Left kidney (tissue), 8 donors: ENCODE measurements around the gene TAF6. TPM values are rescaled to one million over a fixed set of nuclear protein-coding genes. Genes with fewer than 3 reads are reported as not detected.

Experiments used
- DNase-seq: peaks from one replicate; pipeline ENCODE4 v3.0.0-alpha.2; 2013
- long read RNA-seq, 8 donors: transcript quantifications; one replicate each; lab custom pipeline, GENCODE V29; 2026
- polyA plus RNA-seq: library from polyadenylated mRNA; unstranded; fragments of 120-200 nt; gene quantifications from one replicate; pipeline ENCODE4 v1.2.1, GENCODE V29; 2013; ENCODE audit not compliant: insufficient read length

The TAF6 gene
- polyA plus RNA-seq = 67.9 TPM
- long read RNA-seq, donor 1, transcript TAF6-211 (15 exons, 2,464 nt) = major isoform, 5 of 7 reads
- long read RNA-seq, donor 1, partial matches to known transcripts = 0 of 7 reads
- long read RNA-seq, donor 1, other reads (novel, unspliced or antisense) = 0 of 7 reads
- long read RNA-seq, donor 2, transcript TAF6-211 (15 exons, 2,464 nt) = major isoform, 6 of 12 reads
- long read RNA-seq, donor 2, transcript TAF6-209 (15 exons, 2,297 nt) = minor isoform, 5 of 12 reads
- long read RNA-seq, donor 2, partial matches to known transcripts = 0 of 12 reads
- long read RNA-seq, donor 2, other reads (novel, unspliced or antisense) = 0 of 12 reads
- long read RNA-seq, donor 3, partial matches to known transcripts = 0 of 6 reads
- long read RNA-seq, donor 3, other reads (novel, unspliced or antisense) = 0 of 6 reads
- long read RNA-seq, donor 4 = 0 reads
- long read RNA-seq, donor 5, transcript TAF6-211 (15 exons, 2,464 nt) = major isoform, 9 of 12 reads
- long read RNA-seq, donor 5, partial matches to known transcripts = 0 of 12 reads
- long read RNA-seq, donor 5, other reads (novel, unspliced or antisense) = 0 of 12 reads
- long read RNA-seq, donor 6, transcript TAF6-211 (15 exons, 2,464 nt) = major isoform, 12 of 14 reads
- long read RNA-seq, donor 6, partial matches to known transcripts = 0 of 14 reads
- long read RNA-seq, donor 6, other reads (novel, unspliced or antisense) = 0 of 14 reads
- long read RNA-seq, donor 7, transcript TAF6-211 (15 exons, 2,464 nt) = major isoform, 13 of 33 reads
- long read RNA-seq, donor 7, partial matches to known transcripts = 16 of 33 reads
- long read RNA-seq, donor 7, other reads (novel, unspliced or antisense) = 0 of 33 reads
- long read RNA-seq, donor 8, partial matches to known transcripts = 0 of 2 reads
- long read RNA-seq, donor 8, other reads (novel, unspliced or antisense) = 0 of 2 reads

- peak; percentile 95 for DNase-seq
These were observed at the start of gene TAF6, which contains the start of gene CNPY4 for GRCh38 chr7:100119072-100119969. Gene TAF6, minus strand, starts transcription at chr7:100119358. Its CDS starts 5,149 bp downstream, at chr7:100114209. Gene CNPY4, plus strand, starts transcription at chr7:100119634. Its CDS starts 111 bp downstream, at chr7:100119745.

GRCh38 chr7:100167912-100168323 is 48.8 kb upstream of the TAF6 start:
- DNase-seq = no peak

DNA sequence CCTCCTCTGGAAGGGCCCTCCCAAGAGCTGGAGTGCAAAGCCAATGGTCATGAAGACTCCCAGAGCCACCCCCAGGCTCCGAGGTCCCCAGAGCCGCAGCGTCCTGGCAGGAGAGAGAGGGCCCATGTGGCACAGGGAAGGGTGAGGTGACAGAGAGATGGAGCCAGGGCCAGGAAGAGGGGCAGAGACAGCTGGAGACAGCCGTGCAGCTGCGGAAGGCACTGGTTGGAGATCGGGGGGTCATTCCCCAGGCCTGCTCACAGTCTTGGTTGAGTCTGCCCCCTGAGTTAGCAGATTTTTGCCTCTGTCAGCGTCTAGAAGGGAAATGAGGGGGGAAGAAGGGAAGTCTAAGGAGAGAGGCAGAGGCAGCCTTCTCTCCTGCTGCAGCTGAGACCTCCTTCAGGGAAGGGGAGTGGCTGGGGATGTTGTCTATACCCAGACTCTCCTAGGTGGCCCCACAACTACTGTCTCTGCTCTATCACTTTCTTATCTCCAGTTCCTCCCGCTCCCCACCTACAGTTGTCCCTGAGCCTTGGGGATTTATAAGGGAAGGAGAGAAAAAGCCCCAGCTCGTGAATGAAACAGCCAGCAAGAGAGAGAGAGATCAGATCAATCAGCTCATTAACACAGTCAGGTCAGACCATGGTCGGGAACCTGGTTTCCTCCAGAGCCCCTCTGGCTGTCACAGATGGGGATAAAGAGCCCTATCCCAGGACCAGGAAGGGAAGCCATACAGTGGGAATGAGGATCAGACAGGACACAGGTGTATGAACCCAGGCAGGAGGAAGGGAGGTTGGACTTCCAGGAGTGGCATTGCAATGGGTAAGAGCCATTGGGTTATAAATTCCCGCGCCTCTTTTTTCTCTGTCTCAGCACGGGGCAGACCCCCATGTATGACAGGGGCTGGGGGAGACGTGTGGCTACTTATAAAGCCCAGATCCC is 48.1 kb upstream of the TAF6 start:
- no peak for DNase-seq

- DNase-seq = no peak
These were observed 47.3 kb upstream of the TAF6 start for GRCh38 chr7:100166317-100166940.

GRCh38 chr7:100163871-100164270 is 44.7 kb upstream of the TAF6 start:
- DNase-seq = no peak

DNA sequence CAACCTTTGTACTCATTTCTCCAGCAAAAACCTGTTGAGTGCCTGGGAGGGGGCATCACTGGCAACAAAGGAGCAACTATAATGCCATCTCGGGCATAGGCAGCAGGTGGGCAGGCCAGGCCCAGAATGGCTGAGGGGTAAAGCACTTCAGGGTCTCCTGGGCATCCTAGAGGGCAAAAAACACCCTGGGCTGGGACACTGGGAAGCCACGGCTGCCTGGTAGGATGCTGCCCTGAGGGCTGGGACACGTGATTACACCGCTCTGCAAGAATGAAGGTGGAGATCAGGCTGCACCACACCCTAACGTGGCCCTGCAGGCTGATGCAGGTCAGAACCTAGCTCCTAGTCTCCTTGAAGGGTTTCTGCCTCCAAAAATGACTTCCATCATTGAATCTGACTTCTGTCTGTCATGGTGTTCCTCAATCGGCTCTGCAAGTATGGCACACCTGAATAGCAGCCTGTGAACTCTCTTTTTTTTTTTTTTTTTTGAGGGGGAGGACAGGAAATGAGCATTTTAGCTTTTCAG is 43.9 kb upstream of the TAF6 start:
- DNase-seq = no peak

- no peak for DNase-seq
These were observed 40.9 kb upstream of the TAF6 start for GRCh38 chr7:100160067-100160466.

- DNase-seq = no peak
These were observed 40.0 kb upstream of the TAF6 start for GRCh38 chr7:100159099-100159623.

GRCh38 chr7:100158229-100159098 is 39.3 kb upstream of the TAF6 start, which contains the start of gene TRAPPC14:
Gene TRAPPC14, minus strand, starts transcription at chr7:100158723. Its CDS starts 224 bp downstream, at chr7:100158499.
- peak; percentile 92 for DNase-seq

DNA sequence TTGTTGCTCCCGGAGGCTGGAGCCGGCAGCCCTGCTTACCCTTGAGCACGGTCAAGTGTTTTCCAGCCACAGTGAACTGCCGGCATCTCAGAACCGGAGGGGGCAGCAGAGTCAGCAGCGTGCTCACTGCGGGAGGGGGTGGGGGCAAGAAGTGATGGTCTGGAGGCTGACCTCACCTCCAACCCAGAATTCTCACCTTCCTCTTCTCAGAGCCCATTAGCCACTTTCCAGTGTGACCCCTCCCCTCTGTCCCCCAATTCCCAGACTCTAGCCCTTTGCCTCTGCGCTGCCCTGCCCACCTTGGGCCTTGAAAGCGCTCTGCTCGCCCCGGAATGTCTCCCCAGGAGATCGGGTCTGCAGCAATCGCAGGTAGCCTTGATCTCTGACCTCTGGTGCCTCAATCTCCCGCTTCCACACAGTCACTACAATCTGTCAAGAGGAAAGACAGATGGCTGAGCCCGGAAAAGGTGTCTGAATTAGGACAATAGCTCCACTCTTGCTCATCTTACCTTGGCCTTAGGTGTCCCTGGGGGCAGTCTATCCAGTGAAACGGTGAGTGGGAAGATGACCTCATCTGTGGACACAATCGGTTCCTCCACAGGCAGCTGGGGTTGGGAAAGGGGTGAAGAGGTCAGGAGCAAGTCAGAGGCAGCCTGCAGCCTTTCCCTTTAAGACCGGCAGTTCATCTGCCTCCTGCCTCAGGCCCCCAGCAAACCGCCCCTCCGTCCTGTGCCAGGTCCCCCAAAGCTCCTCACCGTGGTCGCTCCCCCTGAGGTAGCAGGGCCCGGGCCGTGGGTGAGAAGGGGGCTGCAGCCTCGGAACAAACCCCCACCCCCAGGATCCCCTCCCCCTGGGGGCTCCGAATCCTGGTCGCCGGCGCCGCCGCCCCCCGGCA is 38.4 kb upstream of the TAF6 start:
- no peak for DNase-seq

DNA sequence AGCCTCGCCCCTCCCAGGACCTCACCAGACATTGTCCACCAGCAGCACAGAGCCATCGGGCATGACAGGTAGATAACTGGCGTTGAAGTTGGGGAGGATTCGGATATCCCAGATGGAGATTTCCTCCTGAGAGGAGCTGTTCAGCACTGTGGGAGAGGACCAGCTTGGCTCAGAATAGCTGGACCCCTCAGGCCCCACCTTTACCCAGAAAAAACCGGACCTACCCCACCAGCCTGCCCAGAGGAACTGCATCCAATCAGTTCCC is 37.8 kb upstream of the TAF6 start:
- no peak for DNase-seq

DNA sequence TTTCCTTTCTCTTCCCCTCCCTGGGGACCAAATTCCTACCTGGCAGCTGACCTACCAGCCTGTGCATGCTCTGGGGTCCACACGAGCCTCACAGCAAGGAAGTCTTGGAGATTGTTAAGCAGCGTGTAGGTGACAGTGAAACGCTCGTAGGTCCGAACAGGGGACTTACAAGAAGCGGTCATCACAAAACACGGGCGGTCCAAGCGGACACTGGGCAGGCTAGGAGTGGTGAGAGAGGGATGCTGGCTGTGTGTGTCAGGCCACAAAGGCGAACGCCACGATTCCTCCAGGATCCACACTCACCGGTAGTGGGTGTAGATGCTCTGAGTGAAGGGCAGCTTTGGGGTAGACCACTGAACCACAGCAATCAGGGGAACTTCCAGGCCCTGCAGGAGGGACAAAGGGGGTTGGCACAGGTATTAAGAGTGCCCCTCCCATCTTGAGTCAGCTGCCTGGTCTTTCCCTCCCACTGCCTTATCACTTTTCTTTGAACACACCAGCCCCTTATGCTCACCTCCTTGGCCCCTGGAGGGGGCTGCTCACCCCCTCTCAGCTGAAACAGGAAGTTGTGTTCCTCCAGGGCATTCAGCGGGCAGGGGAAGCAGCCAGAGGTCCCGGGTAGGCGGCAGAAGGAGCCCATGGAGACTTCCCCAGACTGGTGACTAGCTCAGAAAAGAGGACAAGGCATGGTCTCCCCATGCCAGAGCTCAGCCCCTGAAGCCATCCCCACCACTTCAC is 37.3 kb upstream of the TAF6 start:
- no peak for DNase-seq

DNA sequence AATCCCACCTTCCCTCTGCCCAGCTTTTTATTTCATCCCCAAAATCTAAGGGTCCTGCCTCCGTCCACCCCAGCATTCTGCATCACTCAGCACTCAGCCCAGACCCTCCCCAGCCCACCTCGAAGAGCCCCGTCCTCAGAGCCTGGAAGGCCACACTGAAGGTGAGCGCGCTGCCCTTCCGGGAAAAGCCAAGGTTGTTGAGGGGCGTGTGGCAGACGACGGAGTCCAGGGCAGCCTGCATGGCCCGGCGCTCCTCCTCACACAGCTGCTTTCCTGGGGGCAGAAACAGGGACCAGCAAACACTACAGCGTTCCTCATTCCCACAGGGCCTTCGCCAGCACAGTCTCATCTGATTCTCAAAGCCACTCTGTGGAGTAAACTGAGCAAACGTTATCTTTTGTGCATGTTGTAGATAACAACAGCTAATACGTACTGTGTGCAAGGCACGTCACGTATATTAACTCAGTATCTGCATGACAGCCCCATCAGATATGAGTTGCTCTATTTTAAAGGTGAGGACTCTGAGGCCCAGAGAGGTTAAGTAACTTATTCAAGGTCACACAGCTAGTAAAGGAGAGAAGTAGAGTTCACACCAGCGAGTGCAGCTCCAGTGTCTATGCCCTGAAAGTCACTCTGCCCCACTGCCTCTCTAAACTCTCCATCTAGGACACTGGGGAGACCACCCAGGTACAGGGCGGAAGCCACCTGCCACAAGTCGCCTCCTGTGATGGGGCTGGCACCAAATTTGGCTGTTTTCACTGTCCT is 36.6 kb upstream of the TAF6 start:
- DNase-seq = no peak

DNA sequence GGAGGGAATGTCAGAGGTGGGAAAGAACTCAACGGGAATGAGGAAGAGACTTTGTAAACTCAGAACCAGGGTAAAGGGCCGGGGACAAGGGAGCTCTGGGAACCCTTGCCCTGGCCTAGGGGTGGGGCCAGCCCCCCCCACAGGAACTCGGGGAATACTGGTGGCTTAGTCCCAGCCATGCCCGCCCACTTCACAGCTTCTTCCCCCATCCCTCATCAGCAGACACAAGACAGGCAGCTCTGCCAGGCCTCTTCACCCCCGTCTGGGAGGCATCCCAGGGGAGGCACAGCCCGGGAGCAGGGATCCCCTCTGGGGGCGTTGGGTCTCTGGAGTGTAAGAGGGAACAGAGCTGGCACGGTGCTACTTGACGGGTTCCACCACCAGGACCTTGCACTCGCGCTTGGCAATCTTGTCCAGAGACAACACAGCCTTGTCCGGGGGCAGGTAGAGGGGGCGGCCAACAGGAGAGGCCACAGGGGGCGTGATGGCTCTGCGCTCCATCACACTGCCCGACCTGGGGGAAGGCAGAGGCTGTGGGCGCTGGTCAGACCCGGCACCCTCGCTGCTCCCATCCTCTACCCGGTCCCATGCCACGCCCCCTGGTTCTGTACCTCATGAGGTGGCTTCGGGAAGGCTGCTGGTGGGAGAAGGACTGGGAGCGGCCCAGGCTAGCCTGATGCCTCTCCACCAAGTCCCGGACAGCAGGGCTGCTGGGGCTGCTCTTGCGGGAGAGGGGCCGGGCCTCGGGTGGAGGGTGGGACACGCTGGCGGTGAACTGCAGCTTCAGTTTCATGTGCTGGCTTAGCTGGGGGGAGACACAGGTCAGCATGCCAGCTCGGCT is 35.7 kb upstream of the TAF6 start:
- no peak for DNase-seq
